Lower leg skin (tissue), 3 donors: ENCODE data around the gene KANTR.

Experiments used
- CTCF ChIP-seq, 3 donors: fragments of 450-650 bp; IDR thresholded peaks; one replicate each; pipeline ENCODE4 v1.5.1; 2016; ENCODE audit warnings: antibody characterized with exemption in 3 of 3, mild to moderate bottlenecking in 3 of 3, moderate library complexity in 2 of 3
- POLR2A ChIP-seq, 2 donors: fragments of 450-650 bp; IDR thresholded peaks; one replicate each; pipeline ENCODE4 v1.6.1; 2016 to 2017; ENCODE audit warnings: antibody characterized with exemption in 2 of 2, mild to moderate bottlenecking in 1 of 2, moderate library complexity in 1 of 2

- TF ChIP-seq CTCF (IDR thresholded peaks at IDR 0.05) (no peak), POLR2A (IDR thresholded peaks at IDR 0.05) (no peak)
Measured at GRCh38 chrX:53086464-53086863, 7.5 kb upstream of the KANTR start.
